A549 (cell line): Measurements from ENCODE around the gene IL1RN. TPM values are rescaled to one million over a fixed set of nuclear protein-coding genes. Genes with fewer than 3 reads are reported as not detected.

Experiments used
- ATAC-seq, 2 experiments: fragments of 200-7000 bp in 1 of 2; fragments of >200 bp in 1 of 2; cut with Nextera tagmentation in 1 of 2; cut with Tn5 transposase in 1 of 2; 3 replicates each; pipeline versions ENCODE4 v1.8.0 to v1.9.1; 2018 to 2020; ENCODE audit warnings: mild to moderate bottlenecking in 1 of 2, moderate library complexity in 1 of 2
- CTCF ChIA-PET: fragments of 300-600 bp; sonication (Branson Sonifier 250); formaldehyde crosslinking; extraction: SDS; loops from one replicate; lab custom pipeline; 2021; ENCODE audit warnings: antibody characterized with exemption, inconsistent platforms; lab: Yijun Ruan, JAX
- POLR2A ChIA-PET: fragments of 350-600 bp; formaldehyde crosslinking; extraction: SDS; loops from one replicate; lab custom pipeline; 2021; ENCODE audit warnings: antibody characterized with exemption, inconsistent platforms; lab: Yijun Ruan, JAX
- DNase-seq, 2 experiments: peaks; one replicate each; pipeline versions ENCODE4 v3.0.0 to v3.0.0-alpha.2; 2011 to 2016; ENCODE audit warnings: low read depth in 1 of 2, low spot score in 1 of 2
- FAIRE-seq: peaks from 2 replicates; lab custom pipeline; 2011; peaks lifted over from hg19 to GRCh38; lab: Jason Lieb, UNC
- H3K27ac ChIP-seq, 2 experiments: fragments of >200 bp; sonication (Bioruptor Twin); formaldehyde crosslinking; 3 replicates each; pipeline ENCODE4 v1.5.1; 2016 to 2017
- H3K4me1 ChIP-seq: fragments of >200 bp; sonication (Bioruptor Twin); formaldehyde crosslinking; 3 replicates; pipeline ENCODE4 v1.6.1; 2016
- H3K4me2 ChIP-seq: fragments of >200 bp; sonication (Bioruptor Twin); formaldehyde crosslinking; 3 replicates; pipeline ENCODE4 v1.6.1; 2016
- H3K4me3 ChIP-seq: fragments of >200 bp; sonication (Bioruptor Twin); formaldehyde crosslinking; 3 replicates; pipeline ENCODE4 v1.5.1; 2016
- H3K9me3 ChIP-seq: fragments of >200 bp; sonication (Bioruptor Twin); formaldehyde crosslinking; 3 replicates; pipeline ENCODE4 v1.6.1; 2016
- ATOH8 ChIP-seq: fragments of 250-450 bp; sonication (Bioruptor Pico); IDR thresholded peaks from 2 replicates; pipeline ENCODE4 v1.5.0; 2020; ENCODE audit warnings: low read depth, mild to moderate bottlenecking, moderate library complexity
- BCL3 ChIP-seq: fragments of >200 bp; sonication (Bioruptor Twin); formaldehyde crosslinking; IDR thresholded peaks from 3 replicates; pipeline ENCODE4 v1.6.1; 2016
- CEBPB ChIP-seq, 2 experiments: fragments of >200 bp in 1 of 2; sonication (Bioruptor Twin) in 1 of 2; formaldehyde crosslinking in 1 of 2; IDR thresholded peaks; 2 replicates each; pipeline ENCODE4 v1.6.1; 2012 to 2016
- CHD4 ChIP-seq: fragments of 200-600 bp; sonication (generic); IDR thresholded peaks from 2 replicates; pipeline ENCODE4 v1.6.1; 2016; ENCODE audit warnings: antibody characterized with exemption, mild to moderate bottlenecking, borderline replicate concordance
- E2F6 ChIP-seq: IDR thresholded peaks from 2 replicates; pipeline ENCODE4 v1.6.1; 2012; ENCODE audit warnings: low read depth, borderline replicate concordance
- EHMT2 ChIP-seq: fragments of 200-600 bp; sonication (generic); IDR thresholded peaks from 2 replicates; pipeline ENCODE4 v1.6.1; 2016; ENCODE audit warnings: antibody characterized with exemption, low read depth, mild to moderate bottlenecking, moderate library complexity
- EP300 ChIP-seq, 2 experiments: fragments of >200 bp; sonication (Bioruptor Twin); formaldehyde crosslinking; IDR thresholded peaks; 2 replicates in 1 of 2; 3 replicates in 1 of 2; pipeline ENCODE4 v1.6.1; 2016 to 2017
- ESRRA ChIP-seq: fragments of 150-350 bp; IDR thresholded peaks from 2 replicates; pipeline ENCODE4 v1.6.1; 2014; ENCODE audit warnings: mild to moderate bottlenecking, low read length, borderline replicate concordance
- FOSB ChIP-seq: fragments of 250-450 bp; sonication (Bioruptor Pico); IDR thresholded peaks from 2 replicates; pipeline ENCODE4 v1.5.0; 2020; ENCODE audit warnings: mild to moderate bottlenecking, moderate library complexity
- FOXS1 ChIP-seq: fragments of 250-450 bp; sonication (Bioruptor Pico); IDR thresholded peaks from 2 replicates; pipeline ENCODE4 v1.5.0; 2020; ENCODE audit warnings: mild to moderate bottlenecking, moderate library complexity
- GATA3 ChIP-seq: IDR thresholded peaks from 2 replicates; pipeline ENCODE4 v1.6.1; 2012; ENCODE audit warnings: borderline replicate concordance
- HMGXB4 ChIP-seq: fragments of 250-450 bp; sonication (Bioruptor Pico); IDR thresholded peaks from 2 replicates; pipeline ENCODE4 v1.5.0; 2021; ENCODE audit warnings: mild to moderate bottlenecking, moderate library complexity, borderline replicate concordance
- MAZ ChIP-seq: fragments of 150-350 bp; IDR thresholded peaks from 2 replicates; pipeline ENCODE4 v1.6.1; 2014; ENCODE audit warnings: antibody characterized with exemption, low read depth, low read length, borderline replicate concordance
- MYC ChIP-seq: IDR thresholded peaks from 2 replicates; pipeline ENCODE4 v1.6.1; 2012; ENCODE audit warnings: mild to moderate bottlenecking, inconsistent platforms, low read length, improper control_type of control experiment, borderline replicate concordance
- NFE2L2 ChIP-seq: fragments of 150-350 bp; conservative IDR thresholded peaks from 2 replicates; pipeline ENCODE4 v1.6.1; 2014; ENCODE audit warnings: low read length
- PBX3 ChIP-seq: IDR thresholded peaks from 2 replicates; pipeline ENCODE4 v1.6.1; 2012
- PHF8 ChIP-seq: fragments of 200-600 bp; sonication (generic); IDR thresholded peaks from 2 replicates; pipeline ENCODE4 v1.6.1; 2016; ENCODE audit warnings: low read depth, mild to moderate bottlenecking, antibody characterized with exemption, moderate library complexity, borderline replicate concordance
- RARB ChIP-seq: fragments of 250-450 bp; sonication (Bioruptor Pico); IDR thresholded peaks from 2 replicates; pipeline ENCODE4 v1.8.0; 2021; ENCODE audit warnings: mild to moderate bottlenecking, moderate library complexity
- RFX5 ChIP-seq: fragments of 450-650 bp; IDR thresholded peaks from 2 replicates; pipeline ENCODE4 v1.7.1; 2014; ENCODE audit warnings: antibody characterized with exemption, mild to moderate bottlenecking, moderate library complexity
- SREBF2 ChIP-seq: fragments of 450-650 bp; IDR thresholded peaks from 2 replicates; pipeline ENCODE4 v1.6.1; 2014; ENCODE audit warnings: mild to moderate bottlenecking, moderate library complexity
- TP53 ChIP-seq: fragments of 250-450 bp; sonication (Bioruptor Pico); IDR thresholded peaks from 2 replicates; pipeline ENCODE4 v1.5.0; 2021; ENCODE audit warnings: mild to moderate bottlenecking, moderate library complexity
- ZFP36 ChIP-seq: fragments of 450-650 bp; IDR thresholded peaks from 2 replicates; pipeline ENCODE4 v1.6.1; 2014; ENCODE audit warnings: borderline replicate concordance; ENCODE audit not compliant: partially characterized antibody
- ZNF302 ChIP-seq: fragments of 250-450 bp; sonication (Bioruptor Pico); IDR thresholded peaks from 2 replicates; pipeline ENCODE4 v1.9.0; 2021; ENCODE audit warnings: inconsistent platforms, mild to moderate bottlenecking, moderate library complexity
- WGBS: methylation state at CpG from one replicate; pipeline ENCODE4 v1.1.6; 2017; ENCODE audit errors: missing lambda C conversion rate; 5-methylcytosine and 5-hydroxymethylcytosine counted together
- polyA plus RNA-seq, 4 experiments: library from polyadenylated mRNA; depleted of rRNA in 3 of 4; stranded (reverse); fragments of >200 nt; fragmentation: RNase III in 1 of 4; extraction: RNeasy Plus Mini Kit Qiagen cat#74134 plus additional on column Dnase treatment in 1 of 4; gene quantifications; 2 replicates in 3 of 4; 3 replicates in 1 of 4; pipeline ENCODE4 v1.2.3, GENCODE V29; 2011 to 2017

IL1RN gene
- polyA plus RNA-seq, 2 of the 4 experiments (the other 2 are of a cell fraction): 0.13 TPM; not detected in 1

- TF ChIP-seq BCL3: no peak
- TF ChIP-seq MAZ: no peak
- TF ChIP-seq MYC: no peak
- TF ChIP-seq, all 56 proteins: peak for 0
These were observed 46.4 kb downstream of the IL1RN start, which contains the start of gene PSD4 (continued) for GRCh38 chr2:113173542-113174375.

GRCh38 chr2:113174376-113174750, 47.0 kb downstream of the IL1RN start:
- TF ChIP-seq ZNF302 (CRISPR knock-in tag): no peak
- no peak for TF ChIP-seq SREBF2
- no peak for TF ChIP-seq ZFP36
- no peak for TF ChIP-seq ESRRA
- no peak for TF ChIP-seq EP300 (IDR thresholded peaks at IDR 0.05)
- TF ChIP-seq EHMT2: no peak
- no peak for TF ChIP-seq PHF8
- no peak for TF ChIP-seq RARB (CRISPR knock-in tag)
- no peak for TF ChIP-seq GATA3
- TF ChIP-seq NFE2L2: no peak
- TF ChIP-seq TP53: no peak
- TF ChIP-seq E2F6: no peak
- TF ChIP-seq CHD4: no peak
- TF ChIP-seq FOXS1 (CRISPR knock-in tag): no peak
- no peak for TF ChIP-seq FOSB (CRISPR knock-in tag)
- no peak for TF ChIP-seq RFX5
- no peak for TF ChIP-seq MAZ
- TF ChIP-seq, all 56 proteins: peak for 0
- Histone ChIP-seq H3K4me1 (no peaks in the 10 kb centered on the region), H3K27ac (no peak overlapping the region), H3K9me3 (no peaks in the 10 kb centered on the region), H3K4me2 (no peak overlapping the region), H3K4me3 (no peak overlapping the region)
- ChIA-PET CTCF (interaction anchor here (1.1 to 6.3 kb wide), 10 partner anchors 9 to 216 kb away, joined by 3 to 41 read pairs (median 4); no protein-coding TSS in a partner anchor), POLR2A (no interaction called here)
- no peak for DNase-seq
- FAIRE-seq: no peak
- ATAC-seq: no peak
- WGBS: 52% methylated on average over 2 of the region's 3 CpGs

GRCh38 chr2:113175042-113175628, 47.7 kb downstream of the IL1RN start:
- Histone ChIP-seq H3K4me3 (no peak overlapping the region), H3K9me3 (no peaks in the 10 kb centered on the region), H3K4me2 (no peak overlapping the region), H3K4me1 (no peaks in the 10 kb centered on the region), H3K27ac (no peak overlapping the region)
- WGBS: 63% methylated on average over 8 of the region's 8 CpGs
- TF ChIP-seq CEBPB (IDR thresholded peaks at IDR 0.05) (no peak), HMGXB4 (CRISPR knock-in tag) (no peak), PBX3 (no peak), ATOH8 (CRISPR knock-in tag) (no peak)
- CTCF ChIA-PET: interaction anchor here (0.9 to 6.3 kb wide), 9 partner anchors 8 to 216 kb away, joined by 3 to 41 read pairs (median 4); no protein-coding TSS in a partner anchor
- POLR2A ChIA-PET: no interaction called here
- FAIRE-seq: no peak
- DNase-seq: no peak
- peak in 1 of 2 experiments; percentile 20; a peak in 1 of 6 replicates for ATAC-seq
